Daoy (cell line): ENCODE results near the gene LGALSL. TPM values are rescaled to one million over a fixed set of nuclear protein-coding genes. Genes with fewer than 3 reads are reported as not detected.
A peak's percentile ranks its signal among the peaks of the same experiment; 100 is the strongest.

Experiments
- DNase-seq: peaks from one replicate; pipeline ENCODE4 v3.0.0-alpha.2; 2015; ENCODE audit warnings: low read depth
- total RNA-seq: library from RNA; depleted of rRNA; stranded (reverse); fragments of >200 nt; shearing (Covaris generic); gene quantifications from 2 replicates; pipeline ENCODE4 v1.2.3, GENCODE V29; 2014

LGALSL gene
- total RNA-seq, 1 experiment from 2014 or later = 1.3 TPM

GRCh38 chr2:64471600-64471999 is 17.6 kb downstream of the LGALSL start:
- no peak for DNase-seq

- DNase-seq = no peak
These were observed 18.9 kb downstream of the LGALSL start for GRCh38 chr2:64472881-64473280.

GRCh38 chr2:64474121-64474571 is 20.2 kb downstream of the LGALSL start:
- DNase-seq = no peak

GRCh38 chr2:64474636-64475035 is 20.7 kb downstream of the LGALSL start:
- DNase-seq = no peak

GRCh38 chr2:64477037-64477436 is 23.1 kb downstream of the LGALSL start:
- no peak for DNase-seq

GRCh38 chr2:64477979-64478378 is 24.0 kb downstream of the LGALSL start:
- DNase-seq = no peak

GRCh38 chr2:64478502-64479230 is 24.7 kb downstream of the LGALSL start:
- no peak for DNase-seq

- DNase-seq = no peak
These were observed 25.5 kb downstream of the LGALSL start for GRCh38 chr2:64479259-64480117.

- DNase-seq = no peak
These were observed 27.7 kb downstream of the LGALSL start for GRCh38 chr2:64481665-64482064.

- DNase-seq = no peak
These were observed 28.3 kb downstream of the LGALSL start for GRCh38 chr2:64482243-64482642.

- DNase-seq = peak; percentile 77
These were observed 29.0 kb downstream of the LGALSL start for GRCh38 chr2:64482765-64483504.

- no peak for DNase-seq
These were observed 31.4 kb downstream of the LGALSL start for GRCh38 chr2:64485331-64485730.

- DNase-seq = no peak
These were observed 32.0 kb downstream of the LGALSL start for GRCh38 chr2:64485961-64486360.

- no peak for DNase-seq
These were observed 33.5 kb downstream of the LGALSL start for GRCh38 chr2:64487256-64488049.

GRCh38 chr2:64488050-64488974 is 34.4 kb downstream of the LGALSL start:
- peak; percentile 62 for DNase-seq

GRCh38 chr2:64489081-64489751 is 35.3 kb downstream of the LGALSL start:
- no peak for DNase-seq

GRCh38 chr2:64491426-64491825 is 37.5 kb downstream of the LGALSL start:
- DNase-seq = no peak

GRCh38 chr2:64492272-64492671 is 38.3 kb downstream of the LGALSL start:
- no peak for DNase-seq

GRCh38 chr2:64492821-64493220 is 38.9 kb downstream of the LGALSL start:
- no peak for DNase-seq

GRCh38 chr2:64493788-64494187 is 39.8 kb downstream of the LGALSL start:
- DNase-seq = no peak
